ENCODE results near the gene IFITM5.

IFITM5 gene

GRCh38 chr11:295351-296170 is 3.8 kb downstream of the IFITM5 start:
- TF ChIP-seq CTCF (IDR thresholded peaks at IDR 0.05): no peak

DNA sequence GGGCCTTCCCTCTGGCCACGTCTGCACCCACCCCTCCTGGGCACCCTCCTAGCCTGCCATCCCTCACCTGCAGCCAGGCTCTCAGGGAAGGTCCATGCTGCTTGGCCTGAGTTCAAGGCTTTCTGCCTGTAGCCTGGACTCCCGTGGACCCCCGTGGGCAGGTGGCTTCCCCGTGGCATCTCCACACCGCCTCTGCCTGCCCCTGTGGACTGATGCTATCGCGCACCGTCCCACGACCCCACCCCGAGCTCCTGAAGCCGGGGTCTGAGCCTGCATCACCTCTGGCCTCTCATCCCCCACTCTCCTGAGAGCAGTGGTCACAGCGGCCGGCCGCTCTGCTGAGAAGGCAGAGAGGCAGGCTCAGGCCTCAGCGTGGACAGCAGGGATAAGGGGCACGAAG is 4.5 kb downstream of the IFITM5 start:
- TF ChIP-seq CTCF (IDR thresholded peaks at IDR 0.05): no peak

DNA sequence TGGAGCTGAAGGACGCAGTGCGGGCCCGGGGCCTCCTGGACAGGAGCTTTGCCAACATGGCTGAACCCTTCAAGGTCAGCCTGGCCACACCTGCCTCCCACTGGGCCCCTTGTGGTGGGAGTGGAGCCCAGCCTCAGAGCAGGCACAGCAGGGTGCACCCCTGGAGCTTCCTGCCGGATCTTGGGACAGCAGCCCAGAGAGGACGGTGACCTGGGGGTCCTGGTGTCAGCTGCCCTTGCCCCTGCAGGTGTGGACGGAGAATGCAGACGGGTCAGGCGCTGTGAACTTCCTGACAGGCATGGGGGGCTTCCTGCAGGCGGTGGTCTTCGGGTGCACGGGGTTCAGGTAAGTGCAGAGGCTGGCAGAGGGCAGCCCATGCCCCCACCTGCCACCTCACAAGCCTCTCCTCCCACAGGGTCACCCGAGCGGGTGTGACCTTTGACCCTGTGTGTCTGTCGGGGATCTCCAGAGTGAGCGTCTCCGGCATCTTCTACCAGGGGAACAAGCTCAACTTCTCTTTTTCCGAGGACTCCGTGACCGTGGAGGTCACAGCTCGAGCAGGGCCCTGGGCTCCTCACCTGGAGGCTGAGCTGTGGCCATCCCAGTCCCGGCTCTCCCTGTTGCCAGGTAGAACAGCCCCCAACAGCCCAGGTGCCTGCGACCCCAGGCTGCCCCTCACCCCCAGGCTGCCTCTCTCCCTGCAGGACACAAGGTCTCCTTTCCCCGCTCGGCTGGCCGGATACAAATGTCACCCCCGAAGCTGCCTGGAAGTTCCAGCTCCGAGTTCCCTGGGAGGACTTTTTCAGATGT is 5.3 kb downstream of the IFITM5 start:
- no peak for TF ChIP-seq CTCF (IDR thresholded peaks at IDR 0.05)

GRCh38 chr11:293271-293851 is 6.0 kb downstream of the IFITM5 start:
- TF ChIP-seq CTCF (IDR thresholded peaks at IDR 0.05): no peak

- TF ChIP-seq CTCF (IDR thresholded peaks at IDR 0.05): no peak
Observed at GRCh38 chr11:292211-293121, 6.9 kb downstream of the IFITM5 start.

DNA sequence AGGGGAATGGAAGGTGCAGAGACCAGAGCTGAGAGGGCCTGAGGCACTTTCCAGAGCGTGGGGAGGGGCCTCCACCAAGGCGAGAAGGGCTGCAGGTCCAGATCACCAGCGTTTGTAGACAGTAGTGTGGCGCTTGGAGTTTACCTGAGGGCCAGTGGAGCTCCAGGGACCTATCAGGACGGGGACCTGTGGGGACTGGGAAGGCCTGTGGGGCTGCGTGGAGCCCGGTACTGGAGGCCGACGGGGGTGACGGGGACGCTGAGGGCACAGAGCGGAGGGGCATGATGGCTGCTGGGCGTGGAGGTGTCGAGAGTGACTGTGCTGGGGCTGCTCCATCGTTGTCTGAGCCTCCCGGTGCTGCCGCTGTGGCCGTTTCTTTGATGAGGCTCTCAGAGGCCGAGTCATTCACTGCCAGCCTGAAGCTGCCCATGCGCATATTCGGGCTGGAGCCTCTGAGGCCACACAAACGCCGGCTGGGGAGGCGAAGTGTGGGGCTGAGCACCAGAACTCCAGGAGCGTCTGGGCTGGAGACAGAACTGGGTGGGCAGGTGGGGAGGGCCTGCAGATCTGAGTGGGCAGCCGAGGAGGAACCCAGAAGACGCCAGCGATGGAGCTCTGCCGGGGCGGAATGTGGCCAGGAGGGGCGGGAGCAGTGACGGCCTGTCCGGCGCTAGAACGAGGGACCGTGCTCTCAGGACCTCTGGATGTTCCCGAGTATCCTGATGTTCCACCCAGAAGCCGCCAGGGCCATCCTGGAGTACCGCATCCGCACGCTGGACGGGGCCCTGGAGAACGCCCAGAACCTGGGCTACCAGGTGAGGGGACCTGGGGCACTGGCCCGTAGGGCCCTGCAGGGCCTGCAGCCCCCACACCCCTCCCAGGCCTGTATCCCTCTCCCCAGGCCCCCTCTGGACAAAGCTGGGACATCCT is 7.8 kb downstream of the IFITM5 start:
- no peak for TF ChIP-seq CTCF (IDR thresholded peaks at IDR 0.05)

All from LNCAP (cell line).